CD14-positive monocyte (primary cell): Measurements from ENCODE around the gene MKLN1. TPM values are rescaled to one million over a fixed set of nuclear protein-coding genes. Genes with fewer than 3 reads are reported as not detected.
A peak's percentile ranks its signal among the peaks of the same experiment; 100 is the strongest.

ENCODE experiments used
- DNase-seq, 3 donors: peaks; one replicate each; pipeline ENCODE4 v3.0.0-alpha.2; 2011 to 2022
- H2AFZ ChIP-seq: 2 replicates; pipeline ENCODE4 v1.6.0; 2012; ENCODE audit warnings: mild to moderate bottlenecking, low read depth, low read length, inconsistent platforms; ENCODE audit not compliant: insufficient read depth, poor library complexity, severe bottlenecking
- H3K27ac ChIP-seq, 2 donors: 1 replicate in 1 of 2; 2 replicates in 1 of 2; pipeline ENCODE4 v1.5.1; 2012 to 2013; ENCODE audit warnings: low read length in 2 of 2, control low read depth in 1 of 2, inconsistent platforms in 1 of 2, low read depth in 1 of 2, mild to moderate bottlenecking in 1 of 2
- H3K27me3 ChIP-seq, 2 donors: one replicate each; pipeline versions ENCODE4 v1.6.0 to v1.6.1; 2011 to 2013; ENCODE audit warnings: low read length in 2 of 2; ENCODE audit not compliant: control insufficient read depth in 2 of 2, insufficient read depth in 2 of 2
- H3K36me3 ChIP-seq, 2 donors: replicated peaks in 1 of 2; 1 replicate in 1 of 2; 2 replicates in 1 of 2; pipeline versions ENCODE4 v1.5.1 to v1.6.1; 2012 to 2013; ENCODE audit warnings: low read length in 2 of 2, control low read depth in 1 of 2, inconsistent platforms in 1 of 2, mild to moderate bottlenecking in 1 of 2; ENCODE audit not compliant: insufficient read depth in 2 of 2, control insufficient read depth in 1 of 2
- H3K4me1 ChIP-seq, 2 donors: 1 replicate in 1 of 2; 2 replicates in 1 of 2; pipeline versions ENCODE4 v1.5.1 to v1.6.1; 2012 to 2013; ENCODE audit warnings: low read length in 2 of 2, control low read depth in 1 of 2, inconsistent platforms in 1 of 2, mild to moderate bottlenecking in 1 of 2, moderate library complexity in 1 of 2; ENCODE audit not compliant: insufficient read depth in 2 of 2, control insufficient read depth in 1 of 2
- H3K4me2 ChIP-seq: replicated peaks from 2 replicates; pipeline ENCODE3; 2012; ENCODE audit warnings: low read length, moderate library complexity, mild to moderate bottlenecking; ENCODE audit not compliant: poor library complexity, severe bottlenecking; ENCODE audit errors: extremely low read depth
- H3K4me3 ChIP-seq, 3 experiments: fragments of 200-600 bp in 1 of 3; sonication (generic) in 1 of 3; replicated peaks in 1 of 3; 1 replicate in 2 of 3; 2 replicates in 1 of 3; pipeline ENCODE4 v1.5.1; 2011 to 2013; ENCODE audit warnings: low read length in 3 of 3, mild to moderate bottlenecking in 3 of 3, control low read depth in 2 of 3, low read depth in 2 of 3, inconsistent platforms in 1 of 3, moderate library complexity in 1 of 3
- H3K79me2 ChIP-seq: 2 replicates; pipeline ENCODE4 v1.6.0; 2012; ENCODE audit warnings: mild to moderate bottlenecking, control low read depth, inconsistent platforms, low read length, moderate library complexity; ENCODE audit not compliant: insufficient read depth
- H3K9ac ChIP-seq: 2 replicates; pipeline ENCODE4 v1.6.0; 2017; ENCODE audit warnings: low read length, mild to moderate bottlenecking; ENCODE audit not compliant: insufficient read depth, poor library complexity, severe bottlenecking
- H3K9me3 ChIP-seq, 2 donors: replicated peaks in 1 of 2; 1 replicate in 1 of 2; 2 replicates in 1 of 2; pipeline versions ENCODE4 v1.5.1 to v1.6.1; 2012 to 2013; ENCODE audit warnings: low read length in 2 of 2, control low read depth in 1 of 2; ENCODE audit not compliant: control insufficient read depth in 1 of 2, insufficient read depth in 1 of 2
- H4K20me1 ChIP-seq: 2 replicates; pipeline ENCODE4 v1.6.0; 2012; ENCODE audit warnings: mild to moderate bottlenecking, low read length, control low read depth, moderate library complexity; ENCODE audit not compliant: insufficient read depth
- H3K27ac Mint-ChIP-seq, 7 donors: one replicate each; pipeline ENCODE4 v1.8.0; 2020; ENCODE audit warnings: mild to moderate bottlenecking in 7 of 7, mixed read lengths in 7 of 7, moderate library complexity in 6 of 7, inconsistent platforms in 2 of 7
- H3K27me3 Mint-ChIP-seq, 3 donors: one replicate each; pipeline ENCODE4 v1.8.0; 2021 to 2022; ENCODE audit warnings: low read depth in 3 of 3, mild to moderate bottlenecking in 3 of 3, mixed read lengths in 3 of 3, moderate library complexity in 3 of 3, inconsistent platforms in 1 of 3
- H3K36me3 Mint-ChIP-seq, 2 donors: one replicate each; pipeline ENCODE4 v1.8.0; 2020; ENCODE audit warnings: mixed read lengths in 2 of 2, inconsistent platforms in 1 of 2, mild to moderate bottlenecking in 1 of 2
- H3K4me1 Mint-ChIP-seq: one replicate; pipeline ENCODE4 v1.8.0; 2020; ENCODE audit warnings: mild to moderate bottlenecking, mixed read lengths
- H3K4me3 Mint-ChIP-seq, 2 donors: one replicate each; pipeline ENCODE4 v1.8.0; 2020; ENCODE audit warnings: mild to moderate bottlenecking in 2 of 2, mixed read lengths in 2 of 2, moderate library complexity in 1 of 2
- H3K9me3 Mint-ChIP-seq, 7 donors: one replicate each; pipeline ENCODE4 v1.8.0; 2020 to 2022; ENCODE audit warnings: mixed read lengths in 7 of 7, mild to moderate bottlenecking in 6 of 7, moderate library complexity in 6 of 7, inconsistent platforms in 2 of 7
- CTCF ChIP-seq: fragments of 200-600 bp; IDR thresholded peaks from one replicate; pipeline ENCODE4 v1.8.0; 2022; ENCODE audit warnings: antibody characterized with exemption, mild to moderate bottlenecking
- WGBS: methylation state at CpG from one replicate; pipeline ENCODE4 v1.1.5; 2013; ENCODE audit warnings: missing lambda C conversion rate; ENCODE audit not compliant: insufficient coverage; 5-methylcytosine and 5-hydroxymethylcytosine counted together
- intact Hi-C, 2 donors: fragments of 100-400 bp; cut with micrococcal nuclease; formaldehyde crosslinking; loops; one replicate each; pipeline versions ENCODE4 v1.15.0 to v1.15.1; 2023
- polyA plus RNA-seq, 3 donors: library from polyadenylated mRNA; depleted of rRNA in 1 of 3; unstranded in 2 of 3; stranded (reverse) in 1 of 3; fragments of 300-500 nt in 2 of 3; fragments of >200 nt in 1 of 3; fragmentation: Illumina TruSeq in 2 of 3; gene quantifications; 1 replicate in 2 of 3; 2 replicates in 1 of 3; pipeline ENCODE4 v1.2.3, GENCODE V29; 2012 to 2021

The MKLN1 gene
- polyA plus RNA-seq, 3 donors: 12.2 to 18.5 (median 17.2) TPM

- Mint-ChIP-seq H3K9me3 (peaks cover 12 to 27% (median 23%) of the 10 kb centered on the region in 7 donors), H3K27ac (peak overlapping the region in 2 of 7 donors; percentile 3 to 63), H3K4me3 (no peak overlapping the region), H3K27me3 (peaks cover 0 to 1% (median 0%) of the 10 kb centered on the region in 3 donors), H3K36me3 (peaks cover 11 to 38% of the 10 kb centered on the region in 2 donors), H3K4me1 (peaks cover 5% of the 10 kb centered on the region)
- peaks cover 0 to 16% of the 10 kb centered on the region in 2 donors for H3K9me3 ChIP-seq
- H4K20me1 ChIP-seq: peaks cover 52% of the 10 kb centered on the region
- no peak for DNase-seq
- H2AFZ ChIP-seq: no peak overlapping the region
- no peak for TF ChIP-seq CTCF
- H3K4me2 ChIP-seq: no peak overlapping the region
- H3K4me1 ChIP-seq: no peaks in the 10 kb centered on the region
- intact Hi-C loops: no loop called here
- H3K27me3 ChIP-seq: no peaks in the 10 kb centered on the region
- H3K36me3 ChIP-seq: peaks cover 0 to 10% of the 10 kb centered on the region in 2 donors
- H3K79me2 ChIP-seq: peaks cover 99% of the 10 kb centered on the region
- no peak overlapping the region for H3K9ac ChIP-seq
- H3K4me3 ChIP-seq: no peak overlapping the region
- no CpG with 5 or more reads among the region's 2 CpGs for WGBS
- no peak overlapping the region for H3K27ac ChIP-seq
These were observed 8.1 kb downstream of the MKLN1 start for GRCh38 chr7:131335639-131336381.

DNA sequence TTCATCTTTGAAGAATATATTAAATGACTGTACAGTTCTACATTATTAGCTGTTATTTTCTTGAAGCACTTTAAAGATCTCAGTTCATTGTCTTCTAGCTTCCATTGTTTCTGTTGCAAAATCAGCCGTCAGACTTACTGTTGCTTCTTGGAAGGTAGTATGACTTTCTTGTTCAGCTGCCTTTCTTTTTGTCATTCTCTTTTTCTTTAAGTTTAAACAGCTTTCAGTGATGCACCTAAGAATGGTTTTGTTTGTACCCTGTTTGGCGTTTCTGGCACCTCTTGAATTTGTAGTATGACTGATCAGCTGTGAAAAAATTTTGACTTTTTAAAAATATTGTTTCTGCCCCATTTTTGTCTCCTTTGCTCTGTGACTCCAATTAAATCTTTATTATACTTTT lies 9.3 kb downstream of the MKLN1 start:
- H3K27ac Mint-ChIP-seq: no peak overlapping the region
- no peak for TF ChIP-seq CTCF
- Histone ChIP-seq H3K4me3 (no peak overlapping the region), H3K9ac (no peak overlapping the region), H3K4me1 (no peaks in the 10 kb centered on the region), H3K79me2 (peaks cover 99% of the 10 kb centered on the region), H4K20me1 (peaks cover 57% of the 10 kb centered on the region), H3K27me3 (no peaks in the 10 kb centered on the region), H3K36me3 (peaks cover 0 to 10% of the 10 kb centered on the region in 2 donors), H3K9me3 (peaks cover 0 to 16% of the 10 kb centered on the region in 2 donors), H2AFZ (no peak overlapping the region), H3K4me2 (no peak overlapping the region), H3K27ac (no peak overlapping the region)
- peaks cover 12 to 27% (median 23%) of the 10 kb centered on the region in 7 donors for H3K9me3 Mint-ChIP-seq
- H3K4me3 Mint-ChIP-seq: no peak overlapping the region
- peaks cover 5% of the 10 kb centered on the region for H3K4me1 Mint-ChIP-seq
- intact Hi-C loops: no loop called here
- no peak for DNase-seq
- no peaks in the 10 kb centered on the region for H3K27me3 Mint-ChIP-seq
- peaks cover 14 to 41% of the 10 kb centered on the region in 2 donors for H3K36me3 Mint-ChIP-seq
- 100% methylated on average over 1 of the region's 2 CpGs for WGBS
